ENCODE data around the gene APEH. TPM values are rescaled to one million over a fixed set of nuclear protein-coding genes. Genes with fewer than 3 reads are reported as not detected.

The APEH gene
- total and polyA plus RNA-seq, 2 of the 13 experiments (the other 11 are each of a cell fraction or from before 2014, with no cell fraction given), result 116 to 130 TPM

DNA sequence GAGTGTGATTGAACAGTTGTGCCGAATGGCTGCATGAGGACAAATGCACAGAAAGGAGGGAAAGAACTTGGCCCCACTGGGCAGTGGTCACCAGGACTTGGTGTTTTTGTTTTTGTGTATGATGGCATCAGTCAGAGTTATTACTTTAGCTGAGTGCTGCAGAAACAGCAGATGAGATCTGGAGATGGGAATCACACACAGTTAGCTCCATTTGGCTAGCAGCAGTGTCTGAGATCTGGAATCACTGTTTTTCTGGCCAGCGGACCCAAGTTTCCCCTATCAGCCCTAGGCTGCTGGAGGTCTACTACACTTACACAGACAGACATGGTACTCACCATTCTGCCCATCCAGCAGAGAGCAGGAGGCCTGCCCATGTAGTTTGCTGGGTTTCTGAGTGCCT lies 45.9 kb upstream of the APEH start:
- CTCF ChIA-PET (ENCODE audit: low intra/inter-chr PET ratio, low total read pairs), result no interaction called here
- Histone ChIP-seq H3K9me3 (ENCODE audit: low read length) (no peaks in the 10 kb centered on the region), H2AFZ (ENCODE audit: low read length) (no peak overlapping the region), H3K4me1 (ENCODE audit: insufficient read depth, low read length) (no peaks in the 10 kb centered on the region), H3K27ac (ENCODE audit: extremely low read length, insufficient read depth, low read length) (no peak overlapping the region), H3K36me3 (replicated peaks in 1 of 2; ENCODE audit: control insufficient read depth in 1 of 2, insufficient read depth in 2 of 2, low read length in 2 of 2) (peaks cover 0 to 8% of the 10 kb centered on the region in 2 experiments; a peak in 2 of 5 replicates), H3K4me3 (replicated peaks in 1 of 3; ENCODE audit: insufficient read depth in 1 of 3, low read depth in 2 of 3, low read length in 3 of 3) (no peak overlapping the region), H4K20me1 (ENCODE audit: insufficient read depth, low read length) (no peaks in the 10 kb centered on the region), H3K27me3 (ENCODE audit: control insufficient read depth in 1 of 2, insufficient read depth in 2 of 2, low read length in 2 of 2) (no peaks in the 10 kb centered on the region), H3K79me2 (ENCODE audit: insufficient read depth, low read length) (no peaks in the 10 kb centered on the region), H3K4me2 (ENCODE audit: low read depth, low read length) (no peak overlapping the region), H3K9ac (ENCODE audit: insufficient read depth, low read depth, low read length) (no peak overlapping the region)
- in situ Hi-C loops (cut with HindIII; ENCODE audit: extremely low pct_ligation_motif_present, low pct_unique_long_range_greater_than_20kb), result no loop called here
- WGBS (ENCODE audit: low lambda C conversion rate), result 94% methylated on average over 1 of the region's 2 CpGs
- no peak for DNase-seq (ENCODE audit: low spot score)
- TF ChIP-seq SMC3 (IDR thresholded peaks at IDR 0.05; ENCODE audit: low read length), result no peak
- TF ChIP-seq GTF3A (CRISPR knock-in tag; conservative IDR thresholded peaks at IDR 0.05), result no peak
- TF ChIP-seq ZNF460 (CRISPR knock-in tag; IDR thresholded peaks at IDR 0.05; ENCODE audit: borderline replicate concordance), result no peak
- TF ChIP-seq, protein P1, sequence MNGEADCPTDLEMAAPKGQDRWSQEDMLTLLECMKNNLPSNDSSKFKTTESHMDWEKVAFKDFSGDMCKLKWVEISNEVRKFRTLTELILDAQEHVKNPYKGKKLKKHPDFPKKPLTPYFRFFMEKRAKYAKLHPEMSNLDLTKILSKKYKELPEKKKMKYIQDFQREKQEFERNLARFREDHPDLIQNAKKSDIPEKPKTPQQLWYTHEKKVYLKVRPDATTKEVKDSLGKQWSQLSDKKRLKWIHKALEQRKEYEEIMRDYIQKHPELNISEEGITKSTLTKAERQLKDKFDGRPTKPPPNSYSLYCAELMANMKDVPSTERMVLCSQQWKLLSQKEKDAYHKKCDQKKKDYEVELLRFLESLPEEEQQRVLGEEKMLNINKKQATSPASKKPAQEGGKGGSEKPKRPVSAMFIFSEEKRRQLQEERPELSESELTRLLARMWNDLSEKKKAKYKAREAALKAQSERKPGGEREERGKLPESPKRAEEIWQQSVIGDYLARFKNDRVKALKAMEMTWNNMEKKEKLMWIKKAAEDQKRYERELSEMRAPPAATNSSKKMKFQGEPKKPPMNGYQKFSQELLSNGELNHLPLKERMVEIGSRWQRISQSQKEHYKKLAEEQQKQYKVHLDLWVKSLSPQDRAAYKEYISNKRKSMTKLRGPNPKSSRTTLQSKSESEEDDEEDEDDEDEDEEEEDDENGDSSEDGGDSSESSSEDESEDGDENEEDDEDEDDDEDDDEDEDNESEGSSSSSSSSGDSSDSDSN (CRISPR knock-in tag; IDR thresholded peaks at IDR 0.05), result no peak
- no peak for TF ChIP-seq XBP1 (CRISPR knock-in tag; IDR thresholded peaks at IDR 0.05)
- TF ChIP-seq IKZF1 (IDR thresholded peaks at IDR 0.05), result no peak
- TF ChIP-seq REPIN1 (CRISPR knock-in tag; IDR thresholded peaks at IDR 0.05; ENCODE audit: borderline replicate concordance, low read depth), result no peak
- TF ChIP-seq ZFX (CRISPR knock-in tag; IDR thresholded peaks at IDR 0.05; ENCODE audit: low read depth), result no peak
- TF ChIP-seq ZKSCAN5 (CRISPR knock-in tag; IDR thresholded peaks at IDR 0.05), result no peak
- TF ChIP-seq NFKBIZ (CRISPR knock-in tag; IDR thresholded peaks at IDR 0.05), result no peak
- no peak for TF ChIP-seq ELF1 (CRISPR knock-in tag; IDR thresholded peaks at IDR 0.05)
- no peak for TF ChIP-seq KDM2A (CRISPR knock-in tag; IDR thresholded peaks at IDR 0.05; ENCODE audit: borderline replicate concordance, low read depth)
- no peak for TF ChIP-seq MAF1 (CRISPR knock-in tag; IDR thresholded peaks at IDR 0.05; ENCODE audit: borderline replicate concordance)
- TF ChIP-seq RNF2 (conservative IDR thresholded peaks at IDR 0.05; ENCODE audit: low read depth), result no peak
- TF ChIP-seq NFE2L1 (CRISPR knock-in tag; IDR thresholded peaks at IDR 0.05; ENCODE audit: borderline replicate concordance), result no peak
- ATAC-seq, result no peak
- BruUV-seq (replicated peaks), result no TSS peak
- intact Hi-C loops (cut with micrococcal nuclease; ENCODE audit: unreplicated experiment), result no loop called here
- POLR2A ChIA-PET, result no interaction called here
- FAIRE-seq, result no peak
